ENCODE measurements around the gene STXBP1.

GRCh38 chr9:127588740-127589506, 23.2 kb upstream of the STXBP1 start:
- TF ChIP-seq POLR2A (IDR thresholded peaks at IDR 0.05) (no peak), CTCF (IDR thresholded peaks at IDR 0.05) (no peak)

Measured in esophagus squamous epithelium (tissue), 4 donors.